Dendritic cell treated with granulocyte-macrophage colony-stimulating factor and Interleukin-4, amounts not matched to agents 40 ng/mL and 50 ng/mL, for 4 days (primary cell): Measurements from ENCODE around the gene IWS1.

ENCODE experiments used
- H3K27ac Mint-ChIP-seq: one replicate; pipeline ENCODE4 v1.8.0; 2022; ENCODE audit warnings: mild to moderate bottlenecking, mixed read lengths
- H3K27me3 Mint-ChIP-seq: one replicate; pipeline ENCODE4 v1.8.0; 2022; ENCODE audit warnings: mild to moderate bottlenecking, mixed read lengths
- H3K36me3 Mint-ChIP-seq: one replicate; pipeline ENCODE4 v1.8.0; 2022; ENCODE audit warnings: low read depth, mixed read lengths
- H3K4me1 Mint-ChIP-seq: one replicate; pipeline ENCODE4 v1.8.0; 2022; ENCODE audit warnings: low read depth, mixed read lengths
- H3K4me3 Mint-ChIP-seq: one replicate; pipeline ENCODE4 v1.8.0; 2022; ENCODE audit warnings: mild to moderate bottlenecking, moderate library complexity, mixed read lengths
- H3K9me3 Mint-ChIP-seq: one replicate; pipeline ENCODE4 v1.8.0; 2022; ENCODE audit warnings: mixed read lengths
- intact Hi-C: fragments of 100-400 bp; cut with micrococcal nuclease; formaldehyde crosslinking; loops from one replicate; pipeline ENCODE4 v1.15.0; 2022

Gene IWS1

DNA sequence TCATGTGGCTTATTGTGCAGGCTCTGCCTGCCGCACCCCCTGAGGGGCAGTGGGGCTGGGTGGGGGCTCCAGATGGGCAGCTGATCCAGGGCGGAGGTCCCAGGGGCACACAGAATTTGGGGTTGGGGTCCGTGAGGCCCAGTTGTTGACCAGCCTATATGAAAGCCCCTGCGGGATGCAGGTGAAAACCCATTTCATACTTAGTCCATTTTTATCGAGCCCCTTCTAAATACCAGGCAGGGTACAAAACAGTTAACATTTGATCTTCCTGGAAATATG, 39.8 kb upstream of the IWS1 start:
- H3K9me3 Mint-ChIP-seq: peaks cover 11% of the 10 kb centered on the region
- no peak overlapping the region for H3K27ac Mint-ChIP-seq

DNA sequence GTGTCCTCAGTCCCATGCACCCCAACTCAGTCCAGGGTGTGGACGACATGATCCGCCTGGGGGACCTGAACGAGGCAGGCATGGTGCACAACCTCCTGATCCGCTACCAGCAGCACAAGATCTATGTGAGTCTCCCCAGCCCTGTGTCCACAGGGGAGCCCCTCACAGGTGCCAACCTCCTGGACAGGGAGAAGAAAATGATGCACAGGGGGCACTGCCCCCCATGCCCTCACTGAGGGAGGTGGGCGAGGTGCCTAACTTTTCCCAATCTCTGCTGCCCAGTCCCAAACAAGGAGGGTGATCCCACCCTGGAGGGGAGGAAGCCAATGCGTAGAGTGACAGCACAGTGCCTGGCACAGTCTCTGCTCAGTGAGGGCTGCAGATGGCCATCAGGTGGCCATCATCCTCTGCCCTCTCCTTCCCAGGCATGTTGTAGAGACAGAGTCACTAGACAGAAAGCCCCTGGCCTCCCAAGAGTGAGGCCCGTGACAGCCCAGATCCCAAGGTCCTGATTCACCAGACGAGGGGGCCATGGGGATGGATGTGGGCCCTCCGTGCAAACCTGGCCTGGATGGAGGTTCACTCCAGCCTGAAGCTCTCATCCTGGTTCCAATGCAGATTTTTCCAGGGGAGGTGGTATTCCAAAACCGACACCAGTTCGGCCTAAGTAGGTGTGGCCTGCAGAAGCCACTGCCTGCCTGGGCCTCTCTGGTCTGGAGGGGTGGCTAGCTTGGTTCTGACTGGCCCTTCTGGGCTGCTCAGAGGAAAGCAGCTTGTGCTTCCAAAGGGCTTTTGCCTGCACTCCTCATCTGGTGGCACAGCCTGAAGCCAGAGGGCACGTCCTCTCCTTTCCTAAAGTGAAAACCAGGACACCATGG, 39.2 kb upstream of the IWS1 start:
- no peaks in the 10 kb centered on the region for H3K36me3 Mint-ChIP-seq
- H3K27me3 Mint-ChIP-seq: no peaks in the 10 kb centered on the region
- intact Hi-C loops: no loop called here
- peaks cover 11% of the 10 kb centered on the region for H3K9me3 Mint-ChIP-seq
- H3K4me3 Mint-ChIP-seq: no peak overlapping the region
- no peak overlapping the region for H3K27ac Mint-ChIP-seq
- H3K4me1 Mint-ChIP-seq: peaks cover 45% of the 10 kb centered on the region

More for the DNA sequence above, 39.8 kb upstream of the IWS1 start:
- intact Hi-C loops: no loop called here
- Mint-ChIP-seq H3K36me3 (no peaks in the 10 kb centered on the region), H3K27me3 (peaks cover under 1% of the 10 kb centered on the region), H3K4me3 (no peak overlapping the region), H3K4me1 (peaks cover 42% of the 10 kb centered on the region)

DNA sequence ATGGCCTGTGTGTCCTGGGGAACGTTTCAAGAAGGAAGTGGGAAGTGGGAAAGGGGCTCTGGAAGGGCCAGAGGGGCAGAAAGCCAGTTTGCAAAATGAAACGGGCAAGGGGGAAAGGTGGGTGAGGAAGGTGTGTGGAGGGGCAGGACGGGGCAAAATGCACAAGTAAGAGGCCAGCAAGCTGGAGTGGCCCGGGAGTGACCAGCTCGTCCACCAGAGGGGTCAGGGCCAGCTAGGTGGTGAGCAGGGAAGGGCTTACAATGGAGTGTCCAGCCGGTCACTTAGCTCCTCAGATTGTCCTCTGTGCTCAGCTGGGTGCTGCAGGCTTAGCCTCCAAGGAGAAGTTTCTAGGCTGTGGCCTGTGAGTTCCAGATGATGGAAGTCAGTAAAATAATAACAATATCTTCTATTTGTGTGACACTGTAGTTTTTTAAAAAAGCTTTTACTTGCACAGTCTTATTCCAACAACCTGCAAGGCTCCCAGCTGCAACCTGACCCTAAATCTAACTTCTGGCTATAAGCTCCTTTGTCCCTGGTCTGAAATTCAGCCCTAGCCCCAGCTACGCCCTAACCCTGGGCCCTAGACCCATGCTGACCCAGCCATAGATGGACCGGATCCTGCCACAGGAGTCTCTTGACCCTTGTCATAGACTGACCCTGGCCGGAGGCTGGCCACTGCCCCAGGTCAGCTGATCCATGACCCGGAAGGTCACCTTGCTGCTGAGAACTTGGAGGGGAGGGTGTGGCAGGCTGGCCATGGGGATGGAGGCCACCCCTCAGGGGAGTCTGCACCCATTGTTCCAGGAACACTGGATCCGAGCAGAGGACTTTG, 38.4 kb upstream of the IWS1 start:
- Mint-ChIP-seq H3K27me3 (no peaks in the 10 kb centered on the region), H3K9me3 (peaks cover 11% of the 10 kb centered on the region), H3K36me3 (no peaks in the 10 kb centered on the region), H3K4me3 (no peak overlapping the region), H3K4me1 (peaks cover 54% of the 10 kb centered on the region), H3K27ac (no peak overlapping the region)
- intact Hi-C loops: loop anchor here (5.0 kb wide), 1 partner anchor 37 kb away; the partner anchor contains the start of gene IWS1

DNA sequence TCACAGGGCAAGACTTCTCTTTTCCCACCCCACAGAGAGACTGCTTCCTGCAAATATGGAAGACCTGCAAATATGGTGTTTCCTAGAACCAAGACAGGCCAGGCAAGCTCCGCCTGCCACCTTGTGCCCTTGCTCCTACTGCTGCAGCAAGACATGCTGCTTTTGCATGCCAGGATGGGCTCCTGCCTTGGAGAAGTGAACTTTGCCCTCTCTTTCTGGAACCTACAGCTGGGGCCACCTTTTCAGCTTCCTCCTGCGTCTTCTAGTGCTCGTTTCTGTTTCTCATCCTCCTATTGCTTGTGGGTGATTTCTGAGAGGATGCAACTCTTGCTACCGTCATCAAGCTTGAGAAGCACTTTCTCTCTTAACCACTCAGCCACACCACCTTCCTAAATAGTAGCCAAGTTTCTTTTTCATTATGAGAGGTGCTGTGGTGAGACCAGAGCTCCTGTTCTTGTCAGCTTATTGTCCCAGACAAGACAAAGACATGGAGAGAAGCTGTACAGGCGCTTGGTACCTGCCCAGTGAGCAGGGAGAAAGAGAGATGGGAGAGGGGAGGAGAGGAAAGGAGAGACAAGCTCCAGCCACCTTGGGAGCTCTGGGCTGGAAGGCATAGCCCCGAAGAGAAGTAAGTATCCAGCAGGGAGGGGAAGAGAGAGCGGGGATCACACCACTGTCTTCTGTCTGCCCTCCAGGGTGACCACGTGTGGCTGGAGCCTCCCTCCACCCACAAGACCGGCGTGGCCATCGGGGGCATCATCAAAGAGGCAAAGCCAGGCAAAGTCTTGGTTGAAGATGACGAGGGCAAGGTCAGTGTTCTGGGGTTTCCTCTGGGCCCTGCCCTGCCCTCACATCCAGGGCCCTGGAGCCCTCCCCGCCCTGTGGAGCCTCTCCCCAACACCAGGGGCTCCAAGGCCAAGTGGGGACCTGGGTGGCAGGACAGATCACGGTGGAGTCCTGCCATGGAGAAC, 37.5 kb upstream of the IWS1 start:
- H3K27me3 Mint-ChIP-seq: no peaks in the 10 kb centered on the region
- no peaks in the 10 kb centered on the region for H3K36me3 Mint-ChIP-seq
- no peak overlapping the region for H3K4me3 Mint-ChIP-seq
- H3K4me1 Mint-ChIP-seq: peaks cover 58% of the 10 kb centered on the region
- peak overlapping the region; percentile 23 for H3K27ac Mint-ChIP-seq
- intact Hi-C loops: loop anchor here (5.0 kb wide), 1 partner anchor 36 kb away; the partner anchor contains the start of gene IWS1
- H3K9me3 Mint-ChIP-seq: peaks cover 11% of the 10 kb centered on the region

DNA sequence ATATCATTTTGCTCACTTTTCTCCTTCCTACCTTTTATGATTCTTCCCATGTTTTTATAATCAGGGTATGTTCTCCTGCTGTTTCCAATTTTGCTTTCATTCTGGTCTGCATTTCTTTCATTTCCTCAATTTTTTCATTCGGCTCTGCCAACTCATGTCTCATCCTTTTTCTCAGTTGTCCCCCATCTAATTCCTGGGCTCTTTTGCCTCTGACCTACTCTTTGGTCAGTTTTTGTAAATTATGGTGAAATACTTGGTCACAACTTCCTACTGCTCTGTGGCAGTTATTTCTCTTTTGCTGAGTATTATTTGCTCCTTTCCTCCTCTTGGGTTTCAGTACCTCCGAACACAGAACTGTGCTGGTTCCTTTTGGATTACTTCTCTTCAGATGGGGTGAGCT, 36.6 kb upstream of the IWS1 start:
- Mint-ChIP-seq H3K4me3 (no peak overlapping the region), H3K27ac (peak overlapping the region; percentile 4), H3K4me1 (peaks cover 58% of the 10 kb centered on the region), H3K9me3 (peaks cover 11% of the 10 kb centered on the region), H3K36me3 (no peaks in the 10 kb centered on the region), H3K27me3 (no peaks in the 10 kb centered on the region)
- intact Hi-C loops: loop anchor here (5.0 kb wide), 1 partner anchor 36 kb away; the partner anchor contains the start of gene IWS1

DNA sequence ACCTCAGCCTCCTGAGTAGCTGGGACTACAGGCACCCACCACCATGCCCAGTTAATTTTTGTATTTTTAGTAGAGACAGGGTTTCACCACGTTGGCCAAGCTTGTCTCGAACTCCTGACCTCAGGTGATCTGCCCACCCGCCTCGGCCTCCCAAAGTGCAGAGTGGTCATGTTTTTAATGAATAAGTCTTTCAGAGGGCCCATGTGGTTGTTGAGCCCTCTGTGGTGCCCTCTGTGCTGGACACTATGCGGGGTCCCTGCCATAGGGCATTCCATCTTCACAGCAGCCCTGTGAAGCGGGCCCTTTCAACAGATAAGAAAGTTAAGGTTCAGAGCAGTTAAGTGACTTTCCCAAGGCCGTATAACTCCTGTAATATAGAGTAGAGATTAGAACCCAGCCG, 35.1 kb upstream of the IWS1 start:
- H3K27ac Mint-ChIP-seq: no peak overlapping the region
- intact Hi-C loops: loop anchor here (5.0 kb wide), 1 partner anchor 34 kb away; the partner anchor contains the start of gene IWS1
- H3K36me3 Mint-ChIP-seq: no peaks in the 10 kb centered on the region
- no peak overlapping the region for H3K4me3 Mint-ChIP-seq
- H3K9me3 Mint-ChIP-seq: peaks cover 22% of the 10 kb centered on the region
- peaks cover 53% of the 10 kb centered on the region for H3K4me1 Mint-ChIP-seq
- H3K27me3 Mint-ChIP-seq: peaks cover 5% of the 10 kb centered on the region

DNA sequence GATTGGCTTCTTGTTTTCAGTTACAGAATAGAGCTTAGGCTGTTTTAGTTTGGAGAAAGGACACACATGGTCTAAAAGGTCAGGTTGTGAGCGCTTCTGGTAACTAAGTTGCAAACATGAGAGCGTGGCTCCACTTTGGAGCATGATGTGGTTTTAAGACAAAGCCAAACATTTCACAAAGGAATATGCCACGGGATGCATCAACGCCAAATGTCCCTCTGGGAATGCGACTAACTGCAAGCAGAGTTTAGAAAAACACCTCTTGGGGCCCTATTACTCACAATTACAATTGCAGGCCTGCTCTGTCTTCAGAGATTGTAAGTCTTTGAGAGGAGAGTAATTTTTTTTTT, 34.6 kb upstream of the IWS1 start:
- no peaks in the 10 kb centered on the region for H3K36me3 Mint-ChIP-seq
- H3K4me3 Mint-ChIP-seq: no peak overlapping the region
- H3K27ac Mint-ChIP-seq: no peak overlapping the region
- peaks cover 23% of the 10 kb centered on the region for H3K9me3 Mint-ChIP-seq
- peaks cover 53% of the 10 kb centered on the region for H3K4me1 Mint-ChIP-seq
- H3K27me3 Mint-ChIP-seq: peaks cover 5% of the 10 kb centered on the region
- intact Hi-C loops: loop anchor here (5.0 kb wide), 1 partner anchor 34 kb away; the partner anchor contains the start of gene IWS1

GRCh38 chr2:127560201-127560930, 34.1 kb upstream of the IWS1 start:
- Mint-ChIP-seq H3K27ac (no peak overlapping the region), H3K4me1 (peaks cover 50% of the 10 kb centered on the region), H3K36me3 (no peaks in the 10 kb centered on the region), H3K27me3 (peaks cover 5% of the 10 kb centered on the region), H3K9me3 (peaks cover 23% of the 10 kb centered on the region), H3K4me3 (no peak overlapping the region)
- intact Hi-C loops: loop anchor here (5.0 kb wide), 1 partner anchor 33 kb away; the partner anchor contains the start of gene IWS1

DNA sequence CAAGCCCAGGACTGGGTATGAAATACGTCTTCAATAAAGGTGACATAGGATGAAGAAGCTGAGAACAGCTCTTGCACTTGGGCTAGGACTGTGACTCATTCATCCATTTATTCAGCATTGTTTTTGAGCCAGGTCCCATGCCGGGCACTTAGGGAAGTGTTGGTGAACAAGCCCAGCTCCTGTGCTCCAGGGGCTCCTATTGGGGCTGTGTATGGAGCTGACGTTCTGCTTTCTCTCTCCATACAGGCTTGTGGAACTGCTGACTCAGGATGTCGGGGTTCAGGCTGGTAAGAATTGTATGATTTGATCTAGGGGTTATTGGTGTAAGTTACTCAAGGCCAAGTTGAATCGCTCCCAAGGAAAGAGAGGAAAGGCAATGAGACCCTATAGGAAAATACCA, 33.2 kb upstream of the IWS1 start:
- no peaks in the 10 kb centered on the region for H3K36me3 Mint-ChIP-seq
- no peak overlapping the region for H3K4me3 Mint-ChIP-seq
- peaks cover 8% of the 10 kb centered on the region for H3K27me3 Mint-ChIP-seq
- no peak overlapping the region for H3K27ac Mint-ChIP-seq
- intact Hi-C loops: no loop called here
- H3K9me3 Mint-ChIP-seq: peaks cover 23% of the 10 kb centered on the region
- H3K4me1 Mint-ChIP-seq: peaks cover 41% of the 10 kb centered on the region

DNA sequence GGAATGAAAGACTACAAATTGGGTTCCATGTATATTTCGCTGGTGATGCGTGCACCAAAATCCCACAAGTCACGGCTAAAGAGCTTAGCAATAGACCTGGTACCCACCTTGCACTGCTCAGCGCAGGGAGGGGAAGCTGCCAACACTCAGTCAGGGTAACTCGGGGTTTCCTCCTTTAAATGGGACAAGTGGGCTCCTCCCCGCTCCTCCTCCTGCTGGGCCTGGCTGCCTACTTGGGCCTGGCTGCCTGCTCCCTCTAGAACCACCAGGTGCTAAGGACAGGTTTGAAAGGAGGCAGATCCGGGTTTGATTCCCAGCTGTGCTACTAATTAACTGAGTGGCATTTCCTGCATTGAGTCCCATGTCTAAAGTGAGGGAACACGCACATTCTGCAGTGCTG, 32.6 kb upstream of the IWS1 start:
- Mint-ChIP-seq H3K36me3 (no peaks in the 10 kb centered on the region), H3K9me3 (peaks cover 23% of the 10 kb centered on the region), H3K4me3 (no peak overlapping the region), H3K27ac (no peak overlapping the region), H3K27me3 (peaks cover 8% of the 10 kb centered on the region), H3K4me1 (peaks cover 35% of the 10 kb centered on the region)
- intact Hi-C loops: no loop called here

GRCh38 chr2:127552846-127553245, 26.6 kb upstream of the IWS1 start:
- H3K4me3 Mint-ChIP-seq: no peak overlapping the region
- H3K4me1 Mint-ChIP-seq: no peaks in the 10 kb centered on the region

DNA sequence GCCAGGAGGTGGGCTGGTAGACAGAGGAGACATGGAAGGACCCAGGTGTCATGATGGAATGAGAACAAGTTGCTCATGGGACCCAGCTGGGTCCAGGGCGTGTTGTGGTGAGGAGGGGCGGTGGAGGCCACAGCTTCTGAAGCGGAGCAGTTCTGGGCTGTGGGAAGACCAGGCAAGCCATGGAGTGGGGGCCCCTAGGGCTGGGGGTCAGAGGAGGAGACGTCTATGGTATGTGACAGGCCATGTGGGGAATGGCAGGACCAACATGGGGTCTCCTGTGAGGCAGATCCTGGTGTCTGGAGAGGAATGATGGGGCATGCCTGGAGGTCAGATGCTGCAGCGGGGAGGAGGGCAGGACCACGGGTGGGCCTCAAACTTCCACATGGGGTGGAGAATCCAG, 26.0 kb upstream of the IWS1 start:
- H3K9me3 Mint-ChIP-seq: peaks cover 11% of the 10 kb centered on the region
- peaks cover 11% of the 10 kb centered on the region for H3K27me3 Mint-ChIP-seq

More at GRCh38 chr2:127552846-127553245, 26.6 kb upstream of the IWS1 start:
- peaks cover 11% of the 10 kb centered on the region for H3K27me3 Mint-ChIP-seq
- H3K27ac Mint-ChIP-seq: no peak overlapping the region
- intact Hi-C loops: no loop called here
- peaks cover 11% of the 10 kb centered on the region for H3K9me3 Mint-ChIP-seq
- H3K36me3 Mint-ChIP-seq: no peaks in the 10 kb centered on the region

More for the DNA sequence above, 26.0 kb upstream of the IWS1 start:
- H3K36me3 Mint-ChIP-seq: no peaks in the 10 kb centered on the region
- intact Hi-C loops: no loop called here
- H3K27ac Mint-ChIP-seq: no peak overlapping the region
- no peak overlapping the region for H3K4me3 Mint-ChIP-seq
- no peaks in the 10 kb centered on the region for H3K4me1 Mint-ChIP-seq
